ENCODE data around the gene RFX4. TPM values are rescaled to one million over a fixed set of nuclear protein-coding genes. Genes with fewer than 3 reads are reported as not detected.

The RFX4 gene
- total and polyA plus RNA-seq, 10 of the 15 experiments (the other 5 are each of a cell fraction or from before 2014, with no cell fraction given): 0.02 to 0.23 TPM; not detected in 8

- Histone ChIP-seq H4K20me1 (ENCODE audit: control insufficient read depth, insufficient read depth) (no peaks in the 10 kb centered on the region), H3K79me2 (ENCODE audit: control insufficient read depth, insufficient read depth, low read length) (no peaks in the 10 kb centered on the region), H2AFZ (ENCODE audit: control insufficient read depth, low read depth, low read length) (no peak overlapping the region), H3K4me1 (ENCODE audit: control insufficient read depth, insufficient read depth, low read length) (no peaks in the 10 kb centered on the region), H3K9me3 (replicated peaks; ENCODE audit: control insufficient read depth, insufficient read depth, low read length) (no peaks in the 10 kb centered on the region), H3K9ac (ENCODE audit: control insufficient read depth, insufficient read depth, low read length) (no peak overlapping the region), H3K4me3 (no peak overlapping the region), H3K27me3 (replicated peaks in 1 of 2; ENCODE audit: control insufficient read depth in 2 of 2, insufficient read depth in 2 of 2, low read length in 1 of 2) (no peaks in the 10 kb centered on the region), H3K4me2 (ENCODE audit: control insufficient read depth, insufficient read depth) (no peak overlapping the region), H3K27ac (ENCODE audit: control insufficient read depth, insufficient read depth) (no peak overlapping the region), H3K36me3 (ENCODE audit: control insufficient read depth in 2 of 2, insufficient read depth in 2 of 2, low read length in 1 of 2) (no peaks in the 10 kb centered on the region)
- TF ChIP-seq SUPT20H (IDR thresholded peaks at IDR 0.05; ENCODE audit: borderline replicate concordance, control insufficient read depth, low read depth, low read length) (no peak), SIX5 (IDR thresholded peaks at IDR 0.05; ENCODE audit: low read depth, low read length, severe bottlenecking) (no peak), FOXM1 (IDR thresholded peaks at IDR 0.05; ENCODE audit: low read depth, low read length) (no peak), IKZF2 (IDR thresholded peaks at IDR 0.05) (no peak), WRNIP1 (IDR thresholded peaks at IDR 0.05; ENCODE audit: borderline replicate concordance, low read depth, low read length) (no peak), STAT3 (IDR thresholded peaks at IDR 0.05; ENCODE audit: low read depth, low read length) (no peak), HDGF (IDR thresholded peaks at IDR 0.05) (no peak), PAX8 (IDR thresholded peaks at IDR 0.05) (no peak), REST (IDR thresholded peaks at IDR 0.05; ENCODE audit: low read depth, low read length) (no peak), EGR1 (IDR thresholded peaks at IDR 0.05; ENCODE audit: borderline replicate concordance in 1 of 2, low read depth in 2 of 2, low read length in 2 of 2) (no peak), ZBTB33 (IDR thresholded peaks at IDR 0.05) (no peak), CHD2 (IDR thresholded peaks at IDR 0.05; ENCODE audit: borderline replicate concordance, low read depth, low read length) (no peak), BACH1 (IDR thresholded peaks at IDR 0.05; ENCODE audit: borderline replicate concordance) (no peak), SMARCA5 (IDR thresholded peaks at IDR 0.05) (no peak), CUX1 (IDR thresholded peaks at IDR 0.05; ENCODE audit: insufficient replicate concordance, low read depth, low read length) (no peak)
- intact Hi-C loops (cut with micrococcal nuclease; ENCODE audit: unreplicated experiment): no loop called here
- DNase-seq (ENCODE audit: low read depth, low spot score) (no peak), FAIRE-seq (no peak), ATAC-seq (no peak)
- BruUV-seq (replicated peaks): no TSS peak
- 57% methylated on average over 2 of the region's 2 CpGs for WGBS (ENCODE audit: insufficient coverage, insufficient replicate concordance, low lambda C conversion rate, missing lambda C conversion rate)
- POLR2A ChIA-PET: no interaction called here
- CTCF ChIA-PET: no interaction called here
- RAD21 ChIA-PET (ENCODE audit: unreplicated experiment): no interaction called here
- in situ Hi-C loops (cut with MboI): no loop called here
- SMC1A ChIA-PET (ENCODE audit: uncharacterized antibody, unreplicated experiment): no interaction called here
Measured at GRCh38 chr12:106651552-106651951, 68.7 kb downstream of the RFX4 start.

Measured in GM12878 (cell line).